ENCODE measurements around the gene LUC7L3. TPM values are rescaled to one million over a fixed set of nuclear protein-coding genes. Genes with fewer than 3 reads are reported as not detected.

Gene LUC7L3
- total and polyA plus RNA-seq, 10 of the 15 experiments (the other 5 are each of a cell fraction or from before 2014, with no cell fraction given): 51.3 to 176 (median 149) TPM

DNA sequence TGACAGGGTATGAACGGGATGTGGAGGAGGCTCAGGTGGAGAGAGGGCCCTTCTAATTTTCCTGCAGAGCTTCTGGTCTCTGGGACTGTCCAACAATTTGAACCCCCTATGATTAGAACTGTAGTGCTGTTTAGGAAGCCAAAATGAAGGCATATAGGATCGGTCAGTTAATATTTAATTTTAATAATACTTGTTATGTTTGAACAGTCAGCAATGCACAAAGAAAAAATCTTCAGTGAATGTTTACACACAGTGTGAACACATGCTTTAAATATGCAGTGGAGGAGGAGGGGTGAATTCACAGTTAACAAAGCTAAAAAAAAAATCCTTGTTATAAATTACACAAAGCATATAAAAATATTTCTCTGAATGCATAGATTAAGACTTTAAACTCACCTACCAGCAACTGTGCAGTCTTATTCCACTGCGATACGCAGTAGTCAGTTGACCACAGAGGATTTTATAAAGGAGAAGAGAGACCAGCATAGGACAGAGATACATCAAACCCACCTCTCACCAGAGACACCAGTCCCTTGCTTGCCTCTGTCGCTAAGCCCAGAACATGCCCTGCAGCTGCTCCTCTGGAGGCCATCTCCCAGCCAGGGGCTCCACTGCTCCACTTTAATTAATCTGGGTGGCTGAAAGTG, 26.2 kb upstream of the LUC7L3 start:
- H3K27ac ChIP-seq (ENCODE audit: control insufficient read depth, insufficient read depth): no peak overlapping the region
- H3K4me3 ChIP-seq: no peak overlapping the region
- no peaks in the 10 kb centered on the region for H3K79me2 ChIP-seq (ENCODE audit: control insufficient read depth, insufficient read depth, low read length)
- DNase-seq (ENCODE audit: low read depth, low spot score) (no peak), FAIRE-seq (no peak), ATAC-seq (no peak)
- SMC1A ChIA-PET (ENCODE audit: uncharacterized antibody, unreplicated experiment): interaction anchor here (1.9 to 6.0 kb wide), 2 partner anchors 61 to 63 kb away, joined by 6 to 90 read pairs; no protein-coding TSS in a partner anchor
- peaks cover 4 to 24% of the 10 kb centered on the region in 2 experiments for H3K36me3 ChIP-seq (ENCODE audit: control insufficient read depth in 2 of 2, insufficient read depth in 2 of 2, low read length in 1 of 2)
- no peak overlapping the region for H3K4me2 ChIP-seq (ENCODE audit: control insufficient read depth, insufficient read depth)
- CTCF ChIA-PET: interaction anchor here (0.7 to 8.2 kb wide), 2 partner anchors 9 to 62 kb away, joined by 3 to 211 read pairs; partner anchors contain the start of gene ABCC3
- intact Hi-C loops (cut with micrococcal nuclease; ENCODE audit: unreplicated experiment) (no loop called here), in situ Hi-C loops (cut with MboI) (no loop called here)
- 96% methylated on average over 5 of the region's 5 CpGs for WGBS (ENCODE audit: insufficient coverage, insufficient replicate concordance, low lambda C conversion rate, missing lambda C conversion rate)
- peaks cover 13% of the 10 kb centered on the region for H3K4me1 ChIP-seq (ENCODE audit: control insufficient read depth, insufficient read depth, low read length)
- no peaks in the 10 kb centered on the region for H3K9me3 ChIP-seq (replicated peaks; ENCODE audit: control insufficient read depth, insufficient read depth, low read length)
- H4K20me1 ChIP-seq (ENCODE audit: control insufficient read depth, insufficient read depth): no peaks in the 10 kb centered on the region
- H3K9ac ChIP-seq (ENCODE audit: control insufficient read depth, insufficient read depth, low read length): no peak overlapping the region
- H3K27me3 ChIP-seq (replicated peaks in 1 of 2; ENCODE audit: control insufficient read depth in 2 of 2, insufficient read depth in 2 of 2, low read length in 1 of 2): no peaks in the 10 kb centered on the region
- H2AFZ ChIP-seq (ENCODE audit: control insufficient read depth, low read depth, low read length): no peak overlapping the region
- TF ChIP-seq POLR2AphosphoS5 (IDR thresholded peaks at IDR 0.05; ENCODE audit: low read length) (no peak), ASH2L (IDR thresholded peaks at IDR 0.05; ENCODE audit: borderline replicate concordance, low read depth) (no peak), BACH1 (IDR thresholded peaks at IDR 0.05; ENCODE audit: borderline replicate concordance) (no peak), GATAD2B (conservative IDR thresholded peaks at IDR 0.05; ENCODE audit: low read depth) (no peak), TCF7 (IDR thresholded peaks at IDR 0.05; ENCODE audit: borderline replicate concordance) (no peak), RFX5 (IDR thresholded peaks at IDR 0.05; ENCODE audit: low read depth, low read length) (no peak), BCL11A (IDR thresholded peaks at IDR 0.05; ENCODE audit: low read depth, low read length) (no peak), SREBF2 (IDR thresholded peaks at IDR 0.05; ENCODE audit: low read length) (no peak), HDGF (IDR thresholded peaks at IDR 0.05) (no peak)
- TF ChIP-seq, protein P1, sequence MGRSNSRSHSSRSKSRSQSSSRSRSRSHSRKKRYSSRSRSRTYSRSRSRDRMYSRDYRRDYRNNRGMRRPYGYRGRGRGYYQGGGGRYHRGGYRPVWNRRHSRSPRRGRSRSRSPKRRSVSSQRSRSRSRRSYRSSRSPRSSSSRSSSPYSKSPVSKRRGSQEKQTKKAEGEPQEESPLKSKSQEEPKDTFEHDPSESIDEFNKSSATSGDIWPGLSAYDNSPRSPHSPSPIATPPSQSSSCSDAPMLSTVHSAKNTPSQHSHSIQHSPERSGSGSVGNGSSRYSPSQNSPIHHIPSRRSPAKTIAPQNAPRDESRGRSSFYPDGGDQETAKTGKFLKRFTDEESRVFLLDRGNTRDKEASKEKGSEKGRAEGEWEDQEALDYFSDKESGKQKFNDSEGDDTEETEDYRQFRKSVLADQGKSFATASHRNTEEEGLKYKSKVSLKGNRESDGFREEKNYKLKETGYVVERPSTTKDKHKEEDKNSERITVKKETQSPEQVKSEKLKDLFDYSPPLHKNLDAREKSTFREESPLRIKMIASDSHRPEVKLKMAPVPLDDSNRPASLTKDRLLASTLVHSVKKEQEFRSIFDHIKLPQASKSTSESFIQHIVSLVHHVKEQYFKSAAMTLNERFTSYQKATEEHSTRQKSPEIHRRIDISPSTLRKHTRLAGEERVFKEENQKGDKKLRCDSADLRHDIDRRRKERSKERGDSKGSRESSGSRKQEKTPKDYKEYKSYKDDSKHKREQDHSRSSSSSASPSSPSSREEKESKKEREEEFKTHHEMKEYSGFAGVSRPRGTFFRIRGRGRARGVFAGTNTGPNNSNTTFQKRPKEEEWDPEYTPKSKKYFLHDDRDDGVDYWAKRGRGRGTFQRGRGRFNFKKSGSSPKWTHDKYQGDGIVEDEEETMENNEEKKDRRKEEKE (IDR thresholded peaks at IDR 0.05): no peak
- TF ChIP-seq, protein P2, sequence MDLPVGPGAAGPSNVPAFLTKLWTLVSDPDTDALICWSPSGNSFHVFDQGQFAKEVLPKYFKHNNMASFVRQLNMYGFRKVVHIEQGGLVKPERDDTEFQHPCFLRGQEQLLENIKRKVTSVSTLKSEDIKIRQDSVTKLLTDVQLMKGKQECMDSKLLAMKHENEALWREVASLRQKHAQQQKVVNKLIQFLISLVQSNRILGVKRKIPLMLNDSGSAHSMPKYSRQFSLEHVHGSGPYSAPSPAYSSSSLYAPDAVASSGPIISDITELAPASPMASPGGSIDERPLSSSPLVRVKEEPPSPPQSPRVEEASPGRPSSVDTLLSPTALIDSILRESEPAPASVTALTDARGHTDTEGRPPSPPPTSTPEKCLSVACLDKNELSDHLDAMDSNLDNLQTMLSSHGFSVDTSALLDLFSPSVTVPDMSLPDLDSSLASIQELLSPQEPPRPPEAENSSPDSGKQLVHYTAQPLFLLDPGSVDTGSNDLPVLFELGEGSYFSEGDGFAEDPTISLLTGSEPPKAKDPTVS (IDR thresholded peaks at IDR 0.05; ENCODE audit: low read depth, low read length): no peak
- no TSS peak for BruUV-seq (replicated peaks)
- RAD21 ChIA-PET (ENCODE audit: unreplicated experiment): interaction anchor here (0.6 to 5.5 kb wide), 5 partner anchors 57 to 131 kb away, joined by 3 to 34 read pairs (median 4); no protein-coding TSS in a partner anchor
- POLR2A ChIA-PET: interaction anchor here (0.6 kb wide), 1 partner anchor 272 kb away, joined by 4 read pairs; no protein-coding TSS in a partner anchor

Data from GM12878 (cell line).